Right atrium auricular region (tissue), 2 donors: Measurements from ENCODE around the gene ADH4. TPM values are rescaled to one million over a fixed set of nuclear protein-coding genes. Genes with fewer than 3 reads are reported as not detected.
"Not testable (repeated sequence)": the region's sequence is repeated elsewhere in the genome, so short reads cannot be mapped to it uniquely, and the experiment has no call there.

Experiments
- DNase-seq: peaks from one replicate; pipeline ENCODE4 v3.0.0-alpha.2; 2019; ENCODE audit warnings: low spot score
- H3K27ac ChIP-seq, 2 donors: fragments of 200-600 bp; sonication (generic); 1 replicate in 1 of 2; 2 replicates in 1 of 2; pipeline ENCODE4 v1.5.1; 2016 to 2019
- H3K27me3 ChIP-seq, 2 donors: fragments of 200-600 bp; sonication (generic); one replicate each; pipeline versions ENCODE4 v1.5.1 to v1.6.0; 2017 to 2019
- H3K36me3 ChIP-seq: fragments of 200-600 bp; sonication (generic); one replicate; pipeline ENCODE4 v1.5.1; 2016
- H3K4me1 ChIP-seq, 2 donors: fragments of 200-600 bp; sonication (generic); one replicate each; pipeline versions ENCODE4 v1.5.1 to v1.6.0; 2017 to 2019
- H3K4me3 ChIP-seq, 2 donors: fragments of 200-600 bp; sonication (generic); 1 replicate in 1 of 2; 2 replicates in 1 of 2; pipeline ENCODE4 v1.5.1; 2017 to 2019; ENCODE audit warnings: mild to moderate bottlenecking in 1 of 2, moderate library complexity in 1 of 2
- H3K9me3 ChIP-seq, 2 donors: fragments of 200-600 bp; sonication (generic); one replicate each; pipeline ENCODE4 v1.5.1; 2019
- CTCF ChIP-seq, 2 donors: fragments of 200-600 bp; sonication (generic); IDR thresholded peaks; one replicate each; pipeline ENCODE4 v1.5.1; 2019; ENCODE audit warnings: antibody characterized with exemption in 2 of 2
- total RNA-seq, 2 donors: library from RNA; depleted of rRNA; stranded (reverse); fragments of >200 nt; gene quantifications; one replicate each; pipeline ENCODE4 v1.1.0, GENCODE V29; 2016

ADH4 gene
- total RNA-seq, result not detected

GRCh38 chr4:99144070-99144469 lies at the start of gene ADH4:
Gene ADH4, minus strand, starts transcription at chr4:99144297. Its CDS starts 75 bp downstream, at chr4:99144222.
- TF ChIP-seq CTCF (IDR thresholded peaks at IDR 0.05), result no peak
- H3K9me3 ChIP-seq, result no peaks in the 10 kb centered on the region

GRCh38 chr4:99190336-99190735 lies 46.2 kb upstream of the ADH4 start:
- DNase-seq, result no peak
- no peak overlapping the region for H3K4me3 ChIP-seq
- H3K36me3 ChIP-seq, result no peaks in the 10 kb centered on the region
- TF ChIP-seq CTCF (IDR thresholded peaks at IDR 0.05), result no peak
- no peaks in the 10 kb centered on the region for H3K4me1 ChIP-seq
- no peak overlapping the region for H3K27ac ChIP-seq
- H3K9me3 ChIP-seq, result no peaks in the 10 kb centered on the region
- H3K27me3 ChIP-seq, result no peaks in the 10 kb centered on the region

More at GRCh38 chr4:99144070-99144469, at the start of gene ADH4:
- H3K36me3 ChIP-seq, result no peaks in the 10 kb centered on the region
- no peak within 1 kb of the TSS for H3K4me3 ChIP-seq
- H3K4me1 ChIP-seq, result no peaks in the 10 kb centered on the region
- DNase-seq, result no peak
- H3K27ac ChIP-seq, result no peak within 1 kb of the TSS
- H3K27me3 ChIP-seq, result no peaks in the 10 kb centered on the region

DNA sequence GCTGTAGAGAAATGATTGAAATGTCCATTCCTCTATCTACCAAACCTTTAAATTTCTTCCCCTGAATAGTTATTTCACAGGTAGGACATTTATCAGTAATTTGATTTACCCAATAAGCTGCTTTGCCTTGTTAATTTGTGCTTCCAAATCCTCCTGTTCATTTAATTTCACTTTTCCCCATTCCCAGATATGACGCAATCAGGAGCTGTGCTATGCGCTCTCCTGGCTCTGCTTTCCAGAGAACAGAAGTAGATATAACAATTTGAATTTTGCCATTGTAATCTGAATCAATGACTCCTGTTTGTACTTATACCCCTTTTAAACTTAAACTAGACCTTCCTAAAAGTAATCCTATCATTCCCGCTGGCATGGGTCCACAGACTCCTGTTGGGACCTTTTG lies 45.8 kb upstream of the ADH4 start:
- H3K4me1 ChIP-seq, H3K27me3 ChIP-seq, DNase-seq, H3K4me3 ChIP-seq, H3K27ac ChIP-seq, H3K36me3 ChIP-seq, H3K9me3 ChIP-seq: not testable (repeated sequence)

DNA sequence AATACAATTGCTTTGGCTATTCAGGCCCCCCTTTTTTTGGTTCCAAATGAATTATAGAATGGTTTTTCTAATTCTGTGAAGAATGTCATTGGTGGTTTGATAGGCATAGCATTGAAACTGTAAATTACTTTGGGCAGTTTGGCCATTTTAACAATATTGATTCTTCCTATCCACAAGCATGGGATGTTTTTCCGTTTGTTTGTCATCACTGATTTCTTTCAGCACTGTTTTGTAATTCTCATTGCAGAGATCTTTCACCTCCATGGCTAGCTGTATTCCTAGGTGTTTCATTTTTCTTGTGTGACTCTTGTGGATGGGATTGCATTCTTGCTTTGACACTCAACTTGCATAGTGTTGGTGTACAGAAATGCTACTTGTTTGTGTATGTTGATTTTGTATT lies 41.9 kb upstream of the ADH4 start:
- Histone ChIP-seq H3K27me3 (no peaks in the 10 kb centered on the region), H3K4me3 (no peak overlapping the region), H3K36me3 (no peaks in the 10 kb centered on the region), H3K9me3 (peaks cover 0 to 9% of the 10 kb centered on the region in 2 donors), H3K4me1 (no peaks in the 10 kb centered on the region), H3K27ac (no peak overlapping the region)
- no peak for DNase-seq
- TF ChIP-seq CTCF (IDR thresholded peaks at IDR 0.05), result no peak

GRCh38 chr4:99185581-99185980 lies 41.5 kb upstream of the ADH4 start:
- H3K4me3 ChIP-seq, result no peak overlapping the region
- H3K4me1 ChIP-seq, result no peaks in the 10 kb centered on the region
- H3K36me3 ChIP-seq, result no peaks in the 10 kb centered on the region
- TF ChIP-seq CTCF (IDR thresholded peaks at IDR 0.05), result no peak
- no peak for DNase-seq
- no peak overlapping the region for H3K27ac ChIP-seq
- H3K9me3 ChIP-seq, result peaks cover 0 to 9% of the 10 kb centered on the region in 2 donors
- H3K27me3 ChIP-seq, result no peaks in the 10 kb centered on the region

- Histone ChIP-seq H3K4me1 (no peaks in the 10 kb centered on the region), H3K4me3 (no peak overlapping the region), H3K27me3 (no peaks in the 10 kb centered on the region), H3K27ac (peak overlapping the region in 1 of 2 donors; percentile 23), H3K36me3 (no peaks in the 10 kb centered on the region), H3K9me3 (peaks cover 0 to 26% of the 10 kb centered on the region in 2 donors)
- no peak for TF ChIP-seq CTCF (IDR thresholded peaks at IDR 0.05)
- no peak for DNase-seq
These were observed 36.4 kb upstream of the ADH4 start for GRCh38 chr4:99180382-99181070.
